Stomach (tissue), 4 donors: Measurements from ENCODE around the gene PKD1L1.

Experiments used
- EP300 ChIP-seq: sonication (generic); formaldehyde crosslinking; IDR thresholded peaks from one replicate; pipeline ENCODE4 v1.6.1; 2017; ENCODE audit warnings: antibody characterized with exemption
- POLR2A ChIP-seq, 4 donors: fragments of 450-650 bp; IDR thresholded peaks; one replicate each; pipeline ENCODE4 v1.6.1; 2016; ENCODE audit warnings: antibody characterized with exemption in 4 of 4, control low read depth in 2 of 4, mild to moderate bottlenecking in 1 of 4, moderate library complexity in 1 of 4
- POLR2AphosphoS5 ChIP-seq, 3 donors: sonication (generic); formaldehyde crosslinking; IDR thresholded peaks; one replicate each; pipeline ENCODE4 v1.6.1; 2016; ENCODE audit warnings: antibody characterized with exemption in 3 of 3
- TF ChIP-seq, protein P1 (sequence below), 7 experiments: fragments of 450-650 bp in 4 of 7; fragments of 200-600 bp in 3 of 7; sonication (generic) in 3 of 7; IDR thresholded peaks; one replicate each; pipeline ENCODE4 v1.5.1; 2016 to 2019; ENCODE audit warnings: antibody characterized with exemption in 7 of 7, control low read depth in 2 of 7, mild to moderate bottlenecking in 1 of 7

- TF ChIP-seq POLR2A (IDR thresholded peaks at IDR 0.05) (no peak), POLR2AphosphoS5 (IDR thresholded peaks at IDR 0.05) (no peak), EP300 (no peak)
- TF ChIP-seq, protein P1, sequence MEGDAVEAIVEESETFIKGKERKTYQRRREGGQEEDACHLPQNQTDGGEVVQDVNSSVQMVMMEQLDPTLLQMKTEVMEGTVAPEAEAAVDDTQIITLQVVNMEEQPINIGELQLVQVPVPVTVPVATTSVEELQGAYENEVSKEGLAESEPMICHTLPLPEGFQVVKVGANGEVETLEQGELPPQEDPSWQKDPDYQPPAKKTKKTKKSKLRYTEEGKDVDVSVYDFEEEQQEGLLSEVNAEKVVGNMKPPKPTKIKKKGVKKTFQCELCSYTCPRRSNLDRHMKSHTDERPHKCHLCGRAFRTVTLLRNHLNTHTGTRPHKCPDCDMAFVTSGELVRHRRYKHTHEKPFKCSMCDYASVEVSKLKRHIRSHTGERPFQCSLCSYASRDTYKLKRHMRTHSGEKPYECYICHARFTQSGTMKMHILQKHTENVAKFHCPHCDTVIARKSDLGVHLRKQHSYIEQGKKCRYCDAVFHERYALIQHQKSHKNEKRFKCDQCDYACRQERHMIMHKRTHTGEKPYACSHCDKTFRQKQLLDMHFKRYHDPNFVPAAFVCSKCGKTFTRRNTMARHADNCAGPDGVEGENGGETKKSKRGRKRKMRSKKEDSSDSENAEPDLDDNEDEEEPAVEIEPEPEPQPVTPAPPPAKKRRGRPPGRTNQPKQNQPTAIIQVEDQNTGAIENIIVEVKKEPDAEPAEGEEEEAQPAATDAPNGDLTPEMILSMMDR (IDR thresholded peaks at IDR 0.05), result no peak
These were observed 13.4 kb downstream of the PKD1L1 start for GRCh38 chr7:47934831-47935230.
